WI38 (cell line): ENCODE results near the gene YEATS2.

Source experiments
- H3K4me3 ChIP-seq: 2 replicates; pipeline ENCODE4 v1.5.1; 2011; ENCODE audit warnings: low read depth, mild to moderate bottlenecking, control low read depth, low read length
- TF ChIP-seq, protein P1 (sequence below): IDR thresholded peaks from 2 replicates; pipeline ENCODE4 v1.5.1; 2012; ENCODE audit warnings: low read depth, mild to moderate bottlenecking, control low read depth, low read length

Gene YEATS2

GRCh38 chr3:183802989-183803388 is 105.4 kb downstream of the YEATS2 start:
- TF ChIP-seq, protein P1, sequence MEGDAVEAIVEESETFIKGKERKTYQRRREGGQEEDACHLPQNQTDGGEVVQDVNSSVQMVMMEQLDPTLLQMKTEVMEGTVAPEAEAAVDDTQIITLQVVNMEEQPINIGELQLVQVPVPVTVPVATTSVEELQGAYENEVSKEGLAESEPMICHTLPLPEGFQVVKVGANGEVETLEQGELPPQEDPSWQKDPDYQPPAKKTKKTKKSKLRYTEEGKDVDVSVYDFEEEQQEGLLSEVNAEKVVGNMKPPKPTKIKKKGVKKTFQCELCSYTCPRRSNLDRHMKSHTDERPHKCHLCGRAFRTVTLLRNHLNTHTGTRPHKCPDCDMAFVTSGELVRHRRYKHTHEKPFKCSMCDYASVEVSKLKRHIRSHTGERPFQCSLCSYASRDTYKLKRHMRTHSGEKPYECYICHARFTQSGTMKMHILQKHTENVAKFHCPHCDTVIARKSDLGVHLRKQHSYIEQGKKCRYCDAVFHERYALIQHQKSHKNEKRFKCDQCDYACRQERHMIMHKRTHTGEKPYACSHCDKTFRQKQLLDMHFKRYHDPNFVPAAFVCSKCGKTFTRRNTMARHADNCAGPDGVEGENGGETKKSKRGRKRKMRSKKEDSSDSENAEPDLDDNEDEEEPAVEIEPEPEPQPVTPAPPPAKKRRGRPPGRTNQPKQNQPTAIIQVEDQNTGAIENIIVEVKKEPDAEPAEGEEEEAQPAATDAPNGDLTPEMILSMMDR: no peak
- H3K4me3 ChIP-seq: no peak overlapping the region

GRCh38 chr3:183807209-183807728 is 109.7 kb downstream of the YEATS2 start:
- no peak overlapping the region for H3K4me3 ChIP-seq
- TF ChIP-seq, protein P1: no peak

DNA sequence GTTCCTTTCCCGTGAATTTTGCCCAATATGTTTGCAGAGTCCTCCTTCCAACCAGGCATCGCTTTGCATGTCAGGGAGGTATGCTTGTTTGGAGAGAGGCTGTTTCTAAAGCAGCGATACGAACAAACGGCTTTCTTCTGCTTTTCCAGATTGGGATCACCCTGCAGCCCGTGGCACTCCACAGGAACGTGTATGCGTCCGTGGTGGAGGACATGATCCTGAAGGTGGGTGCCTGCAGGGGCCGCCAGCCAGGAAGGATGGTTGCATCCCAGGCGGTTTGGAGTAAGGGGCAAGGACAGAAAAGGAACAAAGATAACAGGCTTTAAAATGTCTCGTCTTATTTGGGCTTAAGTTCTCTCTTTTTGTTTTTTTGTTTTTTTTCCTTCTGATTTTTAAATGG is 110.3 kb downstream of the YEATS2 start:
- TF ChIP-seq, protein P1: no peak
- no peak overlapping the region for H3K4me3 ChIP-seq

DNA sequence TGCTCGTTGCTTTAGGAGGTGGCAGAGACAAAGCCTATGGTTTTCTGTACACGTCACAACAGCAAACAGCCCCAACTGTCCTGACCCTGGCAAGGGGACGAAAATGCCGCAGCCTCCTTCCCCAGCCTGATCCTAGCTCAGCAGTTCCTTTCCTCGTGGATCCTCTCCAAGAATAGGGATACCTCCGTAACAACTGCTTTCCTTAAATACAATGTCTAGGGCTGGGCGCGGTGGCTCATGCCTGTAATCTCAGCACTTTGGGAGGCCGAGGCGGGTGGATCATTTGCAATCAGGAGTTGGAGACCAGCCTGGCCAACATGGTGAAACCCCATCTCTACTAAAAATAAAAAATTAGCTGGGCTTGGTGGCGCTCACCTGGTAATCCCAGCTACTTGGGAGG is 110.8 kb downstream of the YEATS2 start:
- TF ChIP-seq, protein P1: no peak
- no peak overlapping the region for H3K4me3 ChIP-seq

DNA sequence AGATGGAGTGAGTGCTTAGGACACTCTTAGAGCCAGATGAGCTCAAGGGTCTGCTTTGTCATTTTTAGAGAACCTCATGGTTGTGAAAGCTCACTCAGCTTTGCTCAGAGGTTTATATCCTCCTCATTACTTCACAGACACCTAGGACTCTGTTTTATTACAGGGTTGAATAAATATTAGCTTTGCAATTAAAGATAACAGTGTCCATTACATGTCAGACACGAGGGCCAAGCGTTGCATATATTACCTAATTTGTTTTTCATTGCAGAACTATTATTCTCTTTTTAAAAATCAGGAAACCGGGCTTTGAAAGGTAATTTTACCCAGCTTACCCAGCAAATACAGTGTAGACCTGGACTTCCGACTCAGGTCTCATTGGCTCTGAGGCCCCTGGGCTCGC is 111.7 kb downstream of the YEATS2 start:
- TF ChIP-seq, protein P1: no peak
- no peak overlapping the region for H3K4me3 ChIP-seq

DNA sequence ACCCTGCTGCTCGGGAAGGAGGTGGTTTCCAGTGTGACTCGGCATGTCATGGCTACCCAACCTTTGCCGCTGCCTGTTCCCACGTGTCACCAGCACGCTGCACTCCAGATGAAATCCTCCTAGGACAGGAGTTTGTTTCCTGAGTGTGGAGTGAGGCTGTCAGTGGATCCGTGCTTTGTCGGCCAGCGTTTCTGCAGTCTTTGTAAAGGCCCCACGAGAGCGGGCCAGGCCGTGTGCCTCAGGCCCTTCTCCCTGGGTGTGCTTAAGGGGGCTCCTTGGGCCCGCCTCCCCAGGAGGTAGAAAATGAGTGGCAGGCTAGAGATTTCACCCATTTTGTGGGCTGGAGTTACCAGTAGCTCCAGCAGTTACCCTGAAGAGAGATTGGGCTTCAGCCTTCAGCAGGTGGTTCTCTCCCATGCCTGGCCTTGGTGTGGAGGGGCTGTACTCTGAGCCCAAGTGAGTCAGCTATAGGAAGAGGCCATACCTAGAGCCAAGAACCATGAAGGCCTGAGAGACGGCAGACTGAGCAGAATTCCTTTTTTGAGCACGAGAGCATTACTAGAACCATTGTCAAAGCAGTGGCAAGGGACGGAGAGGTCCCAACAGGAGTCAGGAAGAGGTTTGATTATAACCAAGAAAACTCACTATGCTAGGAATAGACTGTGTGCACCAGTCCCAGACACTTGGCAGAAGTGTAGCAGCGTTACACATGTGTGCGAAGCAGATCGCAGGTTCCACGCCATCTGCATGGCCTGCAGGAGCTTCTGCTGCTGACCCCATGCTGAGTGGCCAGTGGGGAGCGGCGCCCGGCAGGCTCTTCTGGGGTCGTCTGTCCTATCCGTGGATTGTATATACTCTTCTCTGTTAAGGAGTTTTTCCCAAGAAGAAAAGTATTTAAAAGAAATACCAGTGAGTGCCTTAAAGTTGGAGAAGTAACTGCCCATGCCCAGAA is 113.3 kb downstream of the YEATS2 start:
- TF ChIP-seq, protein P1: no peak

GRCh38 chr3:183811638-183812037 is 114.0 kb downstream of the YEATS2 start:
- H3K4me3 ChIP-seq: no peak overlapping the region

More for the DNA sequence above, 113.3 kb downstream of the YEATS2 start:
- no peak overlapping the region for H3K4me3 ChIP-seq

More at GRCh38 chr3:183811638-183812037, 114.0 kb downstream of the YEATS2 start:
- TF ChIP-seq, protein P1: no peak
